Measurements from ENCODE around the gene PPP1R11. TPM values are rescaled to one million over a fixed set of nuclear protein-coding genes. Genes with fewer than 3 reads are reported as not detected.

PPP1R11 gene
- total RNA-seq, 1 donor from 2014 or later: 48.4 TPM

- Mint-ChIP-seq H3K9me3 (ENCODE audit: low read depth) (no peaks in the 10 kb centered on the region), H3K36me3 (ENCODE audit: insufficient read depth) (no peaks in the 10 kb centered on the region), H3K4me1 (ENCODE audit: low read depth) (no peaks in the 10 kb centered on the region), H3K27ac (no peak overlapping the region), H3K4me3 (ENCODE audit: low read depth) (no peak overlapping the region), H3K27me3 (no peaks in the 10 kb centered on the region)
- no peak for TF ChIP-seq CTCF (IDR thresholded peaks at IDR 0.05; ENCODE audit: unreplicated experiment)
- no peak for DNase-seq (ENCODE audit: low spot score, unreplicated experiment)
These were observed 25.8 kb upstream of the PPP1R11 start for GRCh38 chr6:30041221-30041620.

- Mint-ChIP-seq H3K27ac (no peak overlapping the region), H3K4me1 (ENCODE audit: low read depth) (no peaks in the 10 kb centered on the region), H3K9me3 (ENCODE audit: low read depth) (no peaks in the 10 kb centered on the region), H3K4me3 (ENCODE audit: low read depth) (no peak overlapping the region), H3K27me3 (no peaks in the 10 kb centered on the region), H3K36me3 (ENCODE audit: insufficient read depth) (no peaks in the 10 kb centered on the region)
- TF ChIP-seq CTCF (IDR thresholded peaks at IDR 0.05; ENCODE audit: unreplicated experiment): no peak
- no peak for DNase-seq (ENCODE audit: low spot score, unreplicated experiment)
These were observed 25.2 kb upstream of the PPP1R11 start for GRCh38 chr6:30041821-30042220.

GRCh38 chr6:30042476-30042875, 24.5 kb upstream of the PPP1R11 start:
- no peaks in the 10 kb centered on the region for H3K36me3 Mint-ChIP-seq (ENCODE audit: insufficient read depth)
- no peaks in the 10 kb centered on the region for H3K4me1 Mint-ChIP-seq (ENCODE audit: low read depth)
- DNase-seq (ENCODE audit: low spot score, unreplicated experiment): no peak
- no peak overlapping the region for H3K4me3 Mint-ChIP-seq (ENCODE audit: low read depth)
- TF ChIP-seq CTCF (IDR thresholded peaks at IDR 0.05; ENCODE audit: unreplicated experiment): no peak
- H3K27me3 Mint-ChIP-seq: no peaks in the 10 kb centered on the region
- no peak overlapping the region for H3K27ac Mint-ChIP-seq
- H3K9me3 Mint-ChIP-seq (ENCODE audit: low read depth): no peaks in the 10 kb centered on the region

- Mint-ChIP-seq H3K4me3 (ENCODE audit: low read depth) (no peak overlapping the region), H3K4me1 (ENCODE audit: low read depth) (no peaks in the 10 kb centered on the region), H3K27ac (no peak overlapping the region), H3K27me3 (no peaks in the 10 kb centered on the region), H3K9me3 (ENCODE audit: low read depth) (no peaks in the 10 kb centered on the region), H3K36me3 (ENCODE audit: insufficient read depth) (no peaks in the 10 kb centered on the region)
- DNase-seq (ENCODE audit: low spot score, unreplicated experiment): no peak
- no peak for TF ChIP-seq CTCF (IDR thresholded peaks at IDR 0.05; ENCODE audit: unreplicated experiment)
These were observed 24.1 kb upstream of the PPP1R11 start for GRCh38 chr6:30042914-30043313.

GRCh38 chr6:30043744-30044143, 23.3 kb upstream of the PPP1R11 start:
- no peaks in the 10 kb centered on the region for H3K27me3 Mint-ChIP-seq

More at GRCh38 chr6:30043744-30044143, 23.3 kb upstream of the PPP1R11 start:
- H3K4me1 Mint-ChIP-seq (ENCODE audit: low read depth): no peaks in the 10 kb centered on the region
- no peak overlapping the region for H3K27ac Mint-ChIP-seq
- no peak overlapping the region for H3K4me3 Mint-ChIP-seq (ENCODE audit: low read depth)
- no peak for TF ChIP-seq CTCF (IDR thresholded peaks at IDR 0.05; ENCODE audit: unreplicated experiment)
- DNase-seq (ENCODE audit: low spot score, unreplicated experiment): no peak
- no peaks in the 10 kb centered on the region for H3K9me3 Mint-ChIP-seq (ENCODE audit: low read depth)
- H3K36me3 Mint-ChIP-seq (ENCODE audit: insufficient read depth): no peaks in the 10 kb centered on the region

Data from progenitor cell of endocrine pancreas (in vitro differentiated cells).